Tibial nerve (tissue), 4 donors: Measurements from ENCODE around the gene PRPF38A.

Source experiments
- EP300 ChIP-seq, 2 donors: sonication (generic); formaldehyde crosslinking; IDR thresholded peaks; one replicate each; pipeline ENCODE4 v1.6.1; 2017; ENCODE audit warnings: antibody characterized with exemption in 2 of 2, mild to moderate bottlenecking in 1 of 2
- POLR2A ChIP-seq, 2 donors: fragments of 450-650 bp; IDR thresholded peaks; one replicate each; pipeline ENCODE4 v1.6.1; 2017; ENCODE audit warnings: antibody characterized with exemption in 2 of 2, mild to moderate bottlenecking in 2 of 2, moderate library complexity in 2 of 2
- TF ChIP-seq, protein P1 (sequence below), 5 experiments: fragments of 200-600 bp in 3 of 5; fragments of 450-650 bp in 2 of 5; sonication (generic) in 3 of 5; IDR thresholded peaks; one replicate each; pipeline ENCODE4 v1.5.1; 2016 to 2019; ENCODE audit warnings: antibody characterized with exemption in 5 of 5, mild to moderate bottlenecking in 3 of 5, moderate library complexity in 2 of 5

DNA sequence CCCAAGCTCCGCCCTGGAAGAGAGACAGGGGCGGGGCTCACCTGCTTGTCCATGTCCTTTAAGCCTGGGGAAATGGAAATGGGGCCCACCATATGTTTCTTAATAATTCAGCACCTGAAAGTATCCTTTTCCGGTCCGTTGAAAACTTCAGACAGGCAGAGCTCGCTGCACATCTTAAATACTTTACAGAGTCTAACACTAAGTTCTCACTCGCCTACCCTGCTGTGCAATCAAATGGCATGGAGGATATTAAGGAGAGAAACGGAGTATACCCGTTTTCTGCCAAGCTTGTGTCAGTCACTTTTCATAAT is 37.9 kb upstream of the PRPF38A start:
- TF ChIP-seq, protein P1, sequence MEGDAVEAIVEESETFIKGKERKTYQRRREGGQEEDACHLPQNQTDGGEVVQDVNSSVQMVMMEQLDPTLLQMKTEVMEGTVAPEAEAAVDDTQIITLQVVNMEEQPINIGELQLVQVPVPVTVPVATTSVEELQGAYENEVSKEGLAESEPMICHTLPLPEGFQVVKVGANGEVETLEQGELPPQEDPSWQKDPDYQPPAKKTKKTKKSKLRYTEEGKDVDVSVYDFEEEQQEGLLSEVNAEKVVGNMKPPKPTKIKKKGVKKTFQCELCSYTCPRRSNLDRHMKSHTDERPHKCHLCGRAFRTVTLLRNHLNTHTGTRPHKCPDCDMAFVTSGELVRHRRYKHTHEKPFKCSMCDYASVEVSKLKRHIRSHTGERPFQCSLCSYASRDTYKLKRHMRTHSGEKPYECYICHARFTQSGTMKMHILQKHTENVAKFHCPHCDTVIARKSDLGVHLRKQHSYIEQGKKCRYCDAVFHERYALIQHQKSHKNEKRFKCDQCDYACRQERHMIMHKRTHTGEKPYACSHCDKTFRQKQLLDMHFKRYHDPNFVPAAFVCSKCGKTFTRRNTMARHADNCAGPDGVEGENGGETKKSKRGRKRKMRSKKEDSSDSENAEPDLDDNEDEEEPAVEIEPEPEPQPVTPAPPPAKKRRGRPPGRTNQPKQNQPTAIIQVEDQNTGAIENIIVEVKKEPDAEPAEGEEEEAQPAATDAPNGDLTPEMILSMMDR (IDR thresholded peaks at IDR 0.05): no peak
- TF ChIP-seq POLR2A (IDR thresholded peaks at IDR 0.05) (no peak), EP300 (IDR thresholded peaks at IDR 0.05) (no peak)
